Activated B cell treated with CpG ODN at 0.5 μM for 24 hours (primary cell): Measurements from ENCODE around the gene PHAF1. TPM values are rescaled to one million over a fixed set of nuclear protein-coding genes. Genes with fewer than 3 reads are reported as not detected.

Experiments used
- ATAC-seq: fragments of 200-7000 bp; cut with Tn5 transposase; one replicate; pipeline ENCODE4 v1.10.0; 2021; ENCODE audit warnings: low read depth, mild to moderate bottlenecking, moderate library complexity
- CTCF ChIA-PET: fragments of 350-600 bp; sonication (Branson Sonifier 250); formaldehyde crosslinking; loops from one replicate; lab custom pipeline; 2021; ENCODE audit warnings: antibody characterized with exemption; lab: Charles Lee
- POLR2A ChIA-PET: fragments of 350-600 bp; sonication (Branson Sonifier 250); formaldehyde crosslinking; loops from one replicate; lab custom pipeline; 2021; ENCODE audit warnings: antibody characterized with exemption; lab: Charles Lee
- DNase-seq: peaks from one replicate; pipeline ENCODE4 v3.0.0; 2022
- H3K27ac Mint-ChIP-seq: one replicate; pipeline ENCODE4 v1.8.0; 2020; ENCODE audit warnings: mixed read lengths
- H3K27me3 Mint-ChIP-seq: one replicate; pipeline ENCODE4 v1.8.0; 2021; ENCODE audit warnings: mixed read lengths
- H3K36me3 Mint-ChIP-seq: one replicate; pipeline ENCODE4 v1.8.0; 2021; ENCODE audit warnings: low read depth, mixed read lengths
- H3K4me1 Mint-ChIP-seq: one replicate; pipeline ENCODE4 v1.8.0; 2021; ENCODE audit warnings: mixed read lengths
- H3K4me3 Mint-ChIP-seq: one replicate; pipeline ENCODE4 v1.8.0; 2020; ENCODE audit warnings: mild to moderate bottlenecking, mixed read lengths
- H3K9me3 Mint-ChIP-seq: one replicate; pipeline ENCODE4 v1.8.0; 2020; ENCODE audit warnings: mixed read lengths
- CTCF ChIP-seq: fragments of 200-600 bp; IDR thresholded peaks from one replicate; pipeline ENCODE4 v1.8.0; 2022; ENCODE audit warnings: antibody characterized with exemption, mild to moderate bottlenecking
- intact Hi-C: fragments of 100-400 bp; cut with micrococcal nuclease; formaldehyde crosslinking; loops from one replicate; pipeline ENCODE4 v1.15.1; 2024
- total RNA-seq: library from RNA; stranded (reverse); gene quantifications from 2 replicates; pipeline ENCODE4 v1.2.3, GENCODE V29; 2022

Gene PHAF1
- total RNA-seq, 1 donor from 2014 or later = 16.9 TPM

- H3K36me3 Mint-ChIP-seq = peaks cover 23% of the 10 kb centered on the region
- DNase-seq (no peak), ATAC-seq (peak; percentile 18)
- H3K4me3 Mint-ChIP-seq = peak within 1 kb of the TSS; percentile 63
- intact Hi-C loops = loop anchor here (10.0 kb wide), 1 partner anchor 514 kb away; the partner anchor contains the start of genes ACD, C16orf86, ENKD1 and PARD6A
- H3K27me3 Mint-ChIP-seq = peaks cover 17% of the 10 kb centered on the region
- no peaks in the 10 kb centered on the region for H3K9me3 Mint-ChIP-seq
- ChIA-PET POLR2A (interaction anchor here (0.5 to 1.5 kb wide), 5 partner anchors 8 to 406 kb away, joined by 3 to 5 read pairs (median 4); partner anchors contain the start of gene TRADD), CTCF (no interaction called here)
- no peak for TF ChIP-seq CTCF
- no peak within 1 kb of the TSS for H3K27ac Mint-ChIP-seq
- H3K4me1 Mint-ChIP-seq = peaks cover 17% of the 10 kb centered on the region
Observed at GRCh38 chr16:67150833-67151396, 41.2 kb downstream of the PHAF1 start, which contains the start of gene B3GNT9. B3GNT9 (minus strand) TSS chr16:67150998; CDS start chr16:67150485, 513 bp downstream.

- no peaks in the 10 kb centered on the region for H3K9me3 Mint-ChIP-seq
- intact Hi-C loops = loop anchor here (10.0 kb wide), 1 partner anchor 513 kb away; the partner anchor contains the start of genes ACD, C16orf86, ENKD1 and PARD6A
- peaks cover 17% of the 10 kb centered on the region for H3K27me3 Mint-ChIP-seq
- POLR2A ChIA-PET = interaction anchor here (0.6 to 1.5 kb wide), 5 partner anchors 8 to 137 kb away, joined by 3 to 5 read pairs (median 4); partner anchors contain the start of gene TRADD
- H3K36me3 Mint-ChIP-seq = peaks cover 17% of the 10 kb centered on the region
- no peak for ATAC-seq
- no peak for TF ChIP-seq CTCF
- peak overlapping the region; percentile 63 for H3K4me3 Mint-ChIP-seq
- CTCF ChIA-PET = no interaction called here
- H3K4me1 Mint-ChIP-seq = peaks cover 23% of the 10 kb centered on the region
- no peak overlapping the region for H3K27ac Mint-ChIP-seq
- no peak for DNase-seq
Observed at GRCh38 chr16:67151431-67152097, 41.8 kb downstream of the PHAF1 start.

GRCh38 chr16:67154578-67155294 lies 45.0 kb downstream of the PHAF1 start:
- DNase-seq (no peak), ATAC-seq (no peak)
- ChIA-PET CTCF (interaction anchor here (0.6 to 2.6 kb wide), 31 partner anchors 9 to 228 kb away, joined by 3 to 32 read pairs (median 4); partner anchors contain the start of genes CES3, HSF4, NOL3 and TMEM208), POLR2A (interaction anchor here (0.6 to 1.5 kb wide), 6 partner anchors 9 to 176 kb away, joined by 3 to 6 read pairs (median 4); partner anchors contain the start of genes NOL3 and TMEM208)
- TF ChIP-seq CTCF = no peak
- Mint-ChIP-seq H3K4me1 (peaks cover 44% of the 10 kb centered on the region), H3K36me3 (peaks cover 3% of the 10 kb centered on the region), H3K9me3 (no peaks in the 10 kb centered on the region), H3K27ac (no peak overlapping the region), H3K4me3 (peak overlapping the region; percentile 71), H3K27me3 (peaks cover 4% of the 10 kb centered on the region)
- intact Hi-C loops = loop anchor here (1.0 to 10.0 kb wide), 5 partner anchors 136 to 510 kb away; partner anchors contain the start of genes ACD, C16orf86, ENKD1 and PARD6A

- peaks cover 49% of the 10 kb centered on the region for H3K4me1 Mint-ChIP-seq
- ChIA-PET CTCF (interaction anchor here (0.6 to 2.6 kb wide), 31 partner anchors 8 to 227 kb away, joined by 3 to 32 read pairs (median 4); partner anchors contain the start of genes CES3, HSF4, NOL3 and TMEM208), POLR2A (interaction anchor here (0.6 to 1.5 kb wide), 6 partner anchors 8 to 177 kb away, joined by 3 to 6 read pairs (median 4); partner anchors contain the start of genes NOL3 and TMEM208)
- H3K27ac Mint-ChIP-seq = no peak overlapping the region
- no peaks in the 10 kb centered on the region for H3K9me3 Mint-ChIP-seq
- H3K27me3 Mint-ChIP-seq = peaks cover 4% of the 10 kb centered on the region
- peak overlapping the region; percentile 71 for H3K4me3 Mint-ChIP-seq
- H3K36me3 Mint-ChIP-seq = peaks cover 3% of the 10 kb centered on the region
- TF ChIP-seq CTCF = no peak
- intact Hi-C loops = loop anchor here (1.0 to 10.0 kb wide), 5 partner anchors 137 to 509 kb away; partner anchors contain the start of genes ACD, C16orf86, ENKD1 and PARD6A
- DNase-seq (peak; percentile 81), ATAC-seq (peak; percentile 19)
Observed at GRCh38 chr16:67155295-67156142, 45.8 kb downstream of the PHAF1 start.
